Upper lobe of left lung (tissue), 4 donors: Measurements from ENCODE around the gene XRCC6.

Experiments used
- EP300 ChIP-seq, 4 donors: sonication (generic); formaldehyde crosslinking; IDR thresholded peaks; one replicate each; pipeline ENCODE4 v1.5.1; 2017; ENCODE audit warnings: antibody characterized with exemption in 4 of 4, control low read depth in 2 of 4
- POLR2A ChIP-seq, 4 donors: fragments of 450-650 bp; IDR thresholded peaks; one replicate each; pipeline ENCODE4 v1.5.1; 2016 to 2017; ENCODE audit warnings: antibody characterized with exemption in 4 of 4, mild to moderate bottlenecking in 2 of 4
- POLR2AphosphoS5 ChIP-seq, 2 donors: sonication (generic); formaldehyde crosslinking; IDR thresholded peaks; one replicate each; pipeline ENCODE4 v1.5.1; 2017; ENCODE audit warnings: antibody characterized with exemption in 2 of 2
- TF ChIP-seq, protein P1 (sequence below), 6 experiments: fragments of 450-650 bp in 4 of 6; fragments of 200-600 bp in 2 of 6; sonication (generic) in 2 of 6; IDR thresholded peaks; one replicate each; pipeline ENCODE4 v1.5.1; 2016 to 2019; ENCODE audit warnings: antibody characterized with exemption in 6 of 6

GRCh38 chr22:41587347-41587723 is 33.8 kb upstream of the XRCC6 start:
- TF ChIP-seq, protein P1, sequence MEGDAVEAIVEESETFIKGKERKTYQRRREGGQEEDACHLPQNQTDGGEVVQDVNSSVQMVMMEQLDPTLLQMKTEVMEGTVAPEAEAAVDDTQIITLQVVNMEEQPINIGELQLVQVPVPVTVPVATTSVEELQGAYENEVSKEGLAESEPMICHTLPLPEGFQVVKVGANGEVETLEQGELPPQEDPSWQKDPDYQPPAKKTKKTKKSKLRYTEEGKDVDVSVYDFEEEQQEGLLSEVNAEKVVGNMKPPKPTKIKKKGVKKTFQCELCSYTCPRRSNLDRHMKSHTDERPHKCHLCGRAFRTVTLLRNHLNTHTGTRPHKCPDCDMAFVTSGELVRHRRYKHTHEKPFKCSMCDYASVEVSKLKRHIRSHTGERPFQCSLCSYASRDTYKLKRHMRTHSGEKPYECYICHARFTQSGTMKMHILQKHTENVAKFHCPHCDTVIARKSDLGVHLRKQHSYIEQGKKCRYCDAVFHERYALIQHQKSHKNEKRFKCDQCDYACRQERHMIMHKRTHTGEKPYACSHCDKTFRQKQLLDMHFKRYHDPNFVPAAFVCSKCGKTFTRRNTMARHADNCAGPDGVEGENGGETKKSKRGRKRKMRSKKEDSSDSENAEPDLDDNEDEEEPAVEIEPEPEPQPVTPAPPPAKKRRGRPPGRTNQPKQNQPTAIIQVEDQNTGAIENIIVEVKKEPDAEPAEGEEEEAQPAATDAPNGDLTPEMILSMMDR (IDR thresholded peaks at IDR 0.05) = no peak
- TF ChIP-seq POLR2AphosphoS5 (IDR thresholded peaks at IDR 0.05) (no peak), EP300 (IDR thresholded peaks at IDR 0.05) (no peak), POLR2A (IDR thresholded peaks at IDR 0.05) (no peak)
